ENCODE data around the gene CYP2D6. TPM values are rescaled to one million over a fixed set of nuclear protein-coding genes. Genes with fewer than 3 reads are reported as not detected.

CYP2D6 gene
- total RNA-seq, 1 donor from 2014 or later, result 0.91 TPM

- H3K9me3 Mint-ChIP-seq (ENCODE audit: unreplicated experiment), result peaks cover 2% of the 10 kb centered on the region
- H4K20me1 ChIP-seq (ENCODE audit: insufficient read depth, low read length), result no peaks in the 10 kb centered on the region
- H3K36me3 ChIP-seq (ENCODE audit: insufficient read depth, low read length), result peaks cover 2% of the 10 kb centered on the region
- H3K4me1 Mint-ChIP-seq (ENCODE audit: low read depth, unreplicated experiment), result no peaks in the 10 kb centered on the region
- peaks cover 15% of the 10 kb centered on the region for H3K4me1 ChIP-seq (ENCODE audit: insufficient read depth, low read length)
- H3K36me3 Mint-ChIP-seq (ENCODE audit: low read depth, unreplicated experiment), result peaks cover 9% of the 10 kb centered on the region
- H3K79me2 ChIP-seq (ENCODE audit: insufficient read depth, low read length), result peaks cover 16% of the 10 kb centered on the region
- no peaks in the 10 kb centered on the region for H3K9me3 ChIP-seq (ENCODE audit: insufficient read depth, low read depth, low read length)
- peak overlapping the region; percentile 63 for H2AFZ ChIP-seq (ENCODE audit: low read depth, low read length)
- peak overlapping the region; percentile 96 for H3K4me2 ChIP-seq (ENCODE audit: low read length)
- peak overlapping the region; percentile 93 for H3K9ac ChIP-seq (ENCODE audit: low read length)
- TF ChIP-seq CTCF (IDR thresholded peaks at IDR 0.05; ENCODE audit: insufficient read depth, low read depth, low read length), result no peak
- TF ChIP-seq EZH2 (IDR thresholded peaks at IDR 0.05; ENCODE audit: insufficient read depth, low read length), result no peak
- peak overlapping the region; percentile 90 for H3K27ac Mint-ChIP-seq (ENCODE audit: unreplicated experiment)
- no peaks in the 10 kb centered on the region for H3K27me3 Mint-ChIP-seq (ENCODE audit: low read depth, unreplicated experiment)
- H3K4me3 Mint-ChIP-seq (ENCODE audit: unreplicated experiment), result peak overlapping the region; percentile 92
- H3K27me3 ChIP-seq (ENCODE audit: insufficient read depth, low read length), result no peaks in the 10 kb centered on the region
- FAIRE-seq (peak; percentile 20), DNase-seq (ENCODE audit: low read depth) (peak; percentile 33)
- H3K4me3 ChIP-seq (ENCODE audit: insufficient read depth, low read depth, low read length), result peak overlapping the region; percentile 93
- H3K27ac ChIP-seq (ENCODE audit: low read depth, low read length), result peak overlapping the region; percentile 96
These were observed 50.3 kb downstream of the CYP2D6 start for GRCh38 chr22:42080287-42080686.

DNA sequence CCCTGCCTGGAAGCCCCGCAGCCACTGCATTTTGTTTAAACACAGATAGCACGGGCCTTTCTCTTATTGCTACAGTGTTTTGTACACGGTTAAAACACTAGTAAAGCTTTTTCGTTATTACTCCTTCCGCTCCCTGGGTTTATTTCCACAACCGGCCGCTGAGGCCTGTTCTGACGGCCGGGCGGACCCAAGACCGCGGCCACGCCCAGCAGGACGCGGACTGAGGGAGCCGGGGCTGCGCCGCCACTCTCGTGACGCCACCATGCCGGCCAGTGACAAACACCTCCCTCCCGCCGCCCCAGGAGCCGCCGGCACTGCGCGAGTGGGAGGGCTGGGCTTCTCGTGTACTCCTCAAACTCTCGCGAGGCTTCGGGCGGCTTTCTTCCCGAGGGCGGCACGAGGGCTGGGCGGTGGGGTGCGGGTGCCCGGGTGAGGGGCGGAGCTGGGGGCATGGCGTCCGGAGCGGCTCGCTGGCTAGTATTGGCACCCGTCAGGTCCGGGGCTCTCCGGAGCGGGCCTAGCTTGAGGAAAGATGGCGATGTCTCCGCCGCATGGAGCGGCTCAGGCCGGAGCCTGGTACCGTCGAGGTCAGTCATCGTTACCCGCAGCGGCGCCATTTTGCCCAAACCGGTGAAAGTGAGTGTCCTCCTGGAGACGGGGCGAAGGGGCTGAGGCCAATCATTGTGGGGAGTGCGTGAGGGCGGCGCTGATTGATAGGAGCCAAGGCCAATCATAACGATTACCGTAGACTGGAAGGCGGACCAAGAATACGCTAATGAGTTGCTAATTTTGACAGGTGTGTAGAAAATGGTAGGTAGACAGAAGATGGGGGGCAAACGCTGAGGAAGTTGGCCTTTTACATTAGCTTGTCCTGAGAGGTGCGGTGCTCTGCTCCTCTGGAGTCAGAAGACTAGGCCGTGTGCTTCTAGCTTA lies 51.0 kb downstream of the CYP2D6 start, which contains the start of gene SMDT1:
TSS of gene SMDT1 (plus strand) at position 382 of the 933 bp plus-strand sequence. CDS start at position 451, 69 bp downstream.
- Mint-ChIP-seq H3K27me3 (ENCODE audit: low read depth, unreplicated experiment) (no peaks in the 10 kb centered on the region), H3K9me3 (ENCODE audit: unreplicated experiment) (peaks cover 7% of the 10 kb centered on the region), H3K4me3 (ENCODE audit: unreplicated experiment) (peak within 1 kb of the TSS; percentile 92), H3K27ac (ENCODE audit: unreplicated experiment) (peak within 1 kb of the TSS; percentile 90), H3K36me3 (ENCODE audit: low read depth, unreplicated experiment) (peaks cover 9% of the 10 kb centered on the region), H3K4me1 (ENCODE audit: low read depth, unreplicated experiment) (no peaks in the 10 kb centered on the region)
- peak; percentile 78 for FAIRE-seq
- no peaks in the 10 kb centered on the region for H3K36me3 ChIP-seq (ENCODE audit: insufficient read depth, low read length)
- no peak for TF ChIP-seq CTCF (IDR thresholded peaks at IDR 0.05; ENCODE audit: insufficient read depth, low read depth, low read length)
- TF ChIP-seq EZH2 (IDR thresholded peaks at IDR 0.05; ENCODE audit: insufficient read depth, low read length), result no peak
- H3K4me2 ChIP-seq (ENCODE audit: low read length), result peak within 1 kb of the TSS; percentile 96
- peak within 1 kb of the TSS; percentile 96 for H3K27ac ChIP-seq (ENCODE audit: low read depth, low read length)
- peak; percentile 96 for DNase-seq (ENCODE audit: low read depth)
- H3K9ac ChIP-seq (ENCODE audit: low read length), result peak within 1 kb of the TSS; percentile 93
- no peaks in the 10 kb centered on the region for H3K9me3 ChIP-seq (ENCODE audit: insufficient read depth, low read depth, low read length)
- peak within 1 kb of the TSS; percentile 86 for H2AFZ ChIP-seq (ENCODE audit: low read depth, low read length)
- peaks cover 23% of the 10 kb centered on the region for H3K79me2 ChIP-seq (ENCODE audit: insufficient read depth, low read length)
- H3K4me1 ChIP-seq (ENCODE audit: insufficient read depth, low read length), result peaks cover 20% of the 10 kb centered on the region
- H3K4me3 ChIP-seq (ENCODE audit: insufficient read depth, low read depth, low read length), result peak within 1 kb of the TSS; percentile 93
- H3K27me3 ChIP-seq (ENCODE audit: insufficient read depth, low read length), result no peaks in the 10 kb centered on the region
- no peaks in the 10 kb centered on the region for H4K20me1 ChIP-seq (ENCODE audit: insufficient read depth, low read length)

Data from astrocyte (in vitro differentiated cells and primary cell).